Stimulated activated CD8-positive, alpha-beta memory T cell treated with anti-CD3 and anti-CD28 coated beads, Interleukin-7, amount 100 ng/mL, for 24 hours (primary cell): Measurements from ENCODE around the gene TXNDC12.
"Not testable (repeated sequence)": the region's sequence is repeated elsewhere in the genome, so short reads cannot be mapped to it uniquely, and the experiment has no call there.

Experiments used
- DNase-seq: peaks from one replicate; pipeline ENCODE4 v3.0.0-alpha.2; 2020; ENCODE audit warnings: low read depth

TXNDC12 gene

DNA sequence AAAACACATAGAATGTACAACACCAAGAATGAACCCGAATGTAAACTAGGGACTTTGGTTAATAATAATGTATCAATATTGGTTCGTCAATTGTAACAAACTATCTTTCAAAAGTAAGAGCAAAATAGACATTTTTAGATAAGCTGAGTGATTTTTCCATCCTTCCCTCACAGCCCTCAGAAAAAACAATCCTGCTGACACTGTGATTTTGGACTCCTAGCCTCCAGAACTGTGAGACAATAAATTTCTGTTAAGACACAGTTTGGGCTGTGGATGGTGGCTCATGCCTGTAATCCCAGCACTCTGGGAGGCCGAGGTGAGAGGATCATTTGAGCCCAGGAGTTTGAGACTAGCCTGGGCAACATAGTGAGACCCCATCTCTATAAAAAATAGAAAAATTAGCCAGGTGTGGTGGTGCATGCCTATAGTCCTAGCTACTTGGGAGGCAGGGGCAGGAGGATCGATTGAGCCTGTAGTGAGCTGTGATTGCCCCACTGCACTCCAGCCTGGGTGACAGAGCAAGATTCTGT, 9.3 kb downstream of the TXNDC12 start:
- DNase-seq: not testable (repeated sequence)

DNA sequence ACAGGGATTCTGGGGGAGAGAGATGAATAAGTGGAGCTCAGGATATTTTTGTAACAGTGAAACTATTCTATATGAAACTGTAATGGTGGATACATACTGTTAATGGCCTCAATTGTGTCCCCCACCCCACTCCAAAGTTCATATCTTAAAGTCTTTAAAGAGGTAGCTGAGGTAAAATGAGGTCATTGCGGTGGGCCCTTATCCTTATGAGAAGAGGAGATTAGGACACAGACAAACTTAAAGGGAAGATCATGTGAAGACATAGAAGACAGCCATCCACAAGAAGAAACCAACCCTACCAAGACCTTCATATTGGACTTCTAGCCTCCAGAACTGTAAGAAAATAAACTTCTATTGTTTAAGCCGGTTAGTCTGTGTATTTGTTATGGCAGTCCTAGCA, 9.8 kb downstream of the TXNDC12 start:
- no peak for DNase-seq

DNA sequence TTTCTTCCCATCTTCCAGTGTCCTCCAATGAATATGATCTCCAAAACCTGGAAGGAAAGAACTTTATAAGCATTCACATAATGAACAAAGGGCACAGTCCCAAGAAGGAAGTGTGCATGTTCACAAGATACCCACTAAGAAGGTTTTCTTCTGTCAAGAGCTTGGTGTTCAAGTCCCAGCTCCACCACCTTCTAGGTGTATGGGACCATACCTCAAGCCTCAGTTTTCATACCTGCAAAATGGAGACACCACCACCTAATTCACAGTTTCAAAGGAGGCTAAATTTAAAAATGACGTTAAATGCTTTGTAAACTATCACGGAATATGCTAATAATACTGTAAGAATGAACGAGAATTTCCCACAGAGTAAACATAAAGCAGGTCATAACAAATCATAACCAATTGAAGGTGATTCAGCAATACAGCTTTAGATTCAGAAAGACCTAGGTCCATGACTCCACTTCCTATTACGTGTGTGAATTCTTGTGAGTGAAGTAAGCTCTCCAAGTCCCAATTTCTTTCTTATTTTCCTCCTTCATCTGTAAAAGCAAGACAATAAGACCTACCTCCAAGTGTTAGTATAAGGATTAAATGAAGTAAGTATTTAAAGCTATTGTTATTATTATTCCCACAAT, 13.3 kb downstream of the TXNDC12 start:
- no peak for DNase-seq

DNA sequence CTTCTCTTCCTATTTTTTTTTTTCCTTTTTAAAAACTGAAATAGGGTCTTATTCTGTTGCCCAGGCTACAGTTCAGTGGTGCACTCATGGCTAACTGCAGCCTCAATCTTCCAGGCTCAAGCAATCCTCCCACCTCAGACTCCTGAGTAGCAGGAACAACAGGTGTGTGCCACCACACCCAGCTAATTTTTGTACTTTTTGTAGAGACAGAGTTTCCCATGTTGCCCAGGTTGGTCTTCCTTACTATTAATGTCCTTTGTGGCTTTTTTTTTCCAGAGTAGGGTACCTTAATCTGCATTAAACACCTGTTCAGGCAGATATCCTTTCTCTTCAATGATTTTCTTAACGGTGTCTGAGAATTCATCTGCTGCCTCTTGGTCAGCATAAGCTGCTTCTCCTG, 17.1 kb downstream of the TXNDC12 start:
- no peak for DNase-seq

DNA sequence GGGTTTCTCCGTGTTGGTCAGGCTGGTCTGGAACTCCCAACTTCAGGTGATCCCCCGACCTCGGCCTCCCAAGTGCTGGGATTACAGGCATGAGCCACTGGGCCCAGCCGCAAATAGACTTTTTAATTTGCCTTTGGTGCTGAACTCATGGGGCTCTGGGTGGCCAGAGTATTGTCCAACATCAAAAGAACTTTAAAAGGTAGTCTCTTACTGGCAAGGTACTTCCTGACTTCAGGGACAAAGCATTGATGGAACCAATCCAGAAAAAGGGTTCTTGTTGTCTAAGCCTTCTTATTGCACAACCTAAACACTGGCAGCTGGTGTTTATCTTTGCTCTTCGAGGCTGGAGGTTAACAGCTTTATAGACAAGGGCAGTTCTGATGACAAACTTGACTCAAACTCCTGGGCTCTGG, 17.6 kb downstream of the TXNDC12 start:
- DNase-seq: no peak

DNA sequence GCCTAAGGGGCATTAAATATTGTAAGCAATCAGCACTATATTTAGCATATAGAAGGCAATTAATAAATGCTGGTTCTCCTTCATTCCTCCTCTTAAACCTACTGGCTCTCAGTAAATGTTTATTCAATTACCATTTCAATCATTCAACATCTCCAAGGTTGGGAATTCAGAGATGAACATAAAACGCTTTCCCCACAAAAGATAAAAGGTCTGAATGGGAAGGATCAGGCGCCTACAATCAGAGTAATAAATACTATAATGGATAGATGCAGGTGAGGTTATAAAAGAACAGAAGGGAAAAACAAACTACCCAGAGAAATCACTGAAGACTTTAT, 21.0 kb downstream of the TXNDC12 start:
- DNase-seq: no peak

DNA sequence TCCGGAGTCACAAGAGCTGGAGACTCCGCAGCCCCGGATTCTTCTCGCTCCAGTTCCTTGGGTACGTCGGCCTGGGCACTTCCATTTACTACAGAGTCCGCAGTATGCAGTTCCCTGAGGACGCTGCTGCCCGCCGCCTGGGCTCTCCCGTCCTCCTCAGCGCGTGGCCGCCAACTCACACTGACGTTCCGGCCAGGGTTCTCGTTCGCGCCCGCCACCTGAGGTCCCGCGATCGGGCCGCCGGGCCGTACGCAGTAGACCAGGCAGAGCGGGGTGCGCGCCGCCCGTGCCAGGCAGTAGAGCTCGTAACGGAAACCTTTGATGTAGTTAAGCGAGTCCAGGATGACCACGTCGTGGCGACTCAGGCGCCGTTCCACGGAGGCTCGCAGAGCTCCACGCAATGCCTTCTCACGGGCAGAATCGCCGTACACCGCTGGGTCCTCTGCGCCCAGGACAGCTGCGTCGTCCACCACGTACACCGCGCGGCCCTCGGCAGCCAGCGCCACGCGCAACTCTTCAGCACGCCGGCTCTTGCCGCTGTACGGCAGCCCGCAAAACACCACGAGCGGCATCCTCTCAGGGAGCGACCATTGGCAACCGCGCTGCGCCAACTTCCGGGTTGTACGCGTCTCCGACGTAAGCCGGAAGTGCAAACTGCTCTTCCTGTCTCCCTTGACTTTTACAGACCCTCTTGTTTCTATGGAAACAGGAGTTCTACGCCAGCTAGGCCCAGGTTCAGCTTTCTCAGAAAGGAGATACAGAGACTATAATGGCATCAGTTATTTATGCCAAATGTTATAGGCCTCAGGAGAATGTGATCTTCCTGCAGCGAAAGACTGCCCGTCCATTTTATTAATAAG, 21.6 kb downstream of the TXNDC12 start, which contains the start of gene KTI12:
Gene KTI12 (minus strand): TSS at position 621 of the 860 bp plus-strand sequence. CDS start 49 bp downstream, at position 572.
- peak; percentile 65 for DNase-seq

DNA sequence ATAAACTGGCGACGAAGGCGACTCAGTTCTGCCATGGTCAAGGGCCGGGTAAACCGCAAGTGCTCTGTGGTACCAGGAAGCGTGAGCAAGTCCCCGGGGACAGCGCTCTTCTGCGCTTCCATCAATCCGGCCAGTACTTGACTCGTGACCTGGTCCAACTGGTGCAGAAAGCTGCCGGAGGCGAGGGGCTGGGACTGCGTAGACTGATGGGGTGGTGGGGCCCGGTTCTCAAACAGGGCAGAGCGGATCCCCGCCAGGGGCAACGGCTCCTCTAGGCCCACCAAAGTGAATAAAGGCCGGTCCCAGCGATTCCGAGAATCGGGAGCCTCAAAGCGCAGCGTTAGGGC, 22.2 kb downstream of the TXNDC12 start:
- DNase-seq: no peak

DNA sequence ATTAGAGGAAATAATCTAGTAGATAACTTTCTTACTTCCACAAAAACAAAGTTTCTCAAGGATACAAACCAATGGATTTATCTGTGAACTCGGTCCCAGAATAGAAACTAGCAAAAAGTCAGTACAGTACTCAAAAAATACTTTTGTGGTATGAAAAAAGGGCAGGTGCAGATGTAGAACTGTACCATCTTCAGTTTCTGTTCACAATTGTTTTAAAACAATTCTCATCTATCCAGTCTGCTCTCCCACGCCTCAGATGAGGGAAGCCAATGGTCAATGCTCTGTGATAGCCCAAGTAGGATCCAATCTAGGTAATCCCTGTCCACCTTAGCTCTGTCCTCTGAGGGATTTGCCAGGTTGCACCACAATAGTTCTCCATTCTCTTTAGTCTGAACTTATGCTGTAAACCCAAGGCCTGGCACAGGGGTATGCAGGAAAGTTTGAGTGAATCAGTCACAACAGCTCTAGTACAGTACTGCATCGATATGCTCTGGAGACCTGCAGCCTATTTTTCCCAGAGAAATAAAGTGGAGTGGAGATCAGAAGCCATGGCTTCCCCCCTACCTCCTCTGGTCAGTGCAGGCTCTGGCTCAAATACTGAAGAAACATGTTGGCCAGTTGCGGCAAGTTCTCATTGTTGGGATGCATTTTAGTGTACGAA, 22.7 kb downstream of the TXNDC12 start:
- no peak for DNase-seq

DNA sequence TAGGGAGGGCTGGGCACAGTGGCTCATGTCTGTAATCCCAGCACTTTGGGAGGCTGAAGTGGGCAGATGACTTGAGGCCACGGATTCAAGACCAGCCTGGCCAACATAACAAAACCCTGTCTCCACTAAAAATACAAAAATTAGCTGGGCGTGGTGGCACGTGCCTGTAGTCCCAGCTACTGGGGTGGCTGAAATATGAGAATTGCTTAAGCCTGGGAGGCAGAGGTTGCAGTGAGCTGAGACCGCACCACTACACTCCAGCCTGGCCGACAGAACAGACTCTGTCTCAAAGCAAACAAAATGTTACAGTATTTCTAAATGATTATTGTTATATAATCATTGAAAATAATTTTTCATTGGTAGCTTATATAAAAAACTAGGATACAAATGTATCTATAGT, 26.2 kb downstream of the TXNDC12 start:
- DNase-seq: not testable (repeated sequence)

DNA sequence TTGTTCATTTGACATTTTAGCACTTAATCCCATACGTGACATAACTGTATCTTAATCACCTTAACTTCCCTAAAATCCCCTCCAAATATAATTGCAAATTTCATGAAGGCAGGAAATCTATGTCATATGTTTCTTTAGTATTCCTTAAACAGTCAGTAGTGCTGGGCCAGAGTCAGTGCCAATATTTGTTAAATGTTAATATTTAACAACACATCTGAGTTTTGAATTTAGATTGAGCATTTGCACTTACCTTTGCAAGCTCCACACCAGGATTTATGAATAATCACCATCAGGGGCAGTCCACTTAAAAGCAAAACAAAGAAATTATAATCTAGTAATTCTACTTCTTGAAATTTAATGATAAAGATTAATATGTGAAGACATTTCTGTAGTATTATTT, 26.7 kb downstream of the TXNDC12 start:
- no peak for DNase-seq

DNA sequence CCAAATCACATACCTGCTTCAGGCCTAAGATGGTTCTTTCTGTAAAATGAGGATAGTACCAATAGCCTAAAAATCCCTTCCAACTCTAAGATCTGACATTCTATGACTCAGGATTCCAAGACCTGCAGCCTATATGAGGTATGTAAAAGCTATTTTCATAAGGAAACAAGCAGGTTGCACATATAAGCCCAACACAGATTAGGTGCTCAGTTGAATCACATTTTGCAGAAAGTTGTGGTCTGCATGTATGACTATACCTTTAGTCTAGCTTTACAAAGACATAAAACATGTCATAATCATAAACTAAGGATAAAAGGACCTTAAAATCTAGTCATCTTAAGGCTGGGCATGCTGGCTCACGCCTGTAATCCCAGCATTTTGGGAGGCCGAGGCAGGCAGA, 28.7 kb downstream of the TXNDC12 start:
- DNase-seq: no peak

DNA sequence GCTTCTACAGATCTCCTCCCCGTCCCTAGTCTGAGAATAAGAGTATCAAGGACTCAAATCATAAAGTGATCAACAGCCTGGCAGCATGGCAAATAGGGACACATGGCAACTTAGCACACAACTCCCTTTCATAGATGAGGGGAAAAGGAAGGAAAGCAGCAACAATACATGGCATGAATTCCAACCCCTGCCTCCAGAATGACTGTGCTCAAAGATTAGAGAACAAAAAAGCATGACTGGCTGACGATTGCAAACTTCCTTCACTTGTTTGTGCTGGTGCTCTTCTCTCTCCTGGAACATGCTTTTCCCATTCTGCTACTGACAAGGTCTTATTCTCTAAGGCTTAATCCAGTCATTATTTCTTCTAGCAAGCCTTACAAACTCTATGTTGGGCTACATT, 32.9 kb downstream of the TXNDC12 start:
- DNase-seq: no peak

DNA sequence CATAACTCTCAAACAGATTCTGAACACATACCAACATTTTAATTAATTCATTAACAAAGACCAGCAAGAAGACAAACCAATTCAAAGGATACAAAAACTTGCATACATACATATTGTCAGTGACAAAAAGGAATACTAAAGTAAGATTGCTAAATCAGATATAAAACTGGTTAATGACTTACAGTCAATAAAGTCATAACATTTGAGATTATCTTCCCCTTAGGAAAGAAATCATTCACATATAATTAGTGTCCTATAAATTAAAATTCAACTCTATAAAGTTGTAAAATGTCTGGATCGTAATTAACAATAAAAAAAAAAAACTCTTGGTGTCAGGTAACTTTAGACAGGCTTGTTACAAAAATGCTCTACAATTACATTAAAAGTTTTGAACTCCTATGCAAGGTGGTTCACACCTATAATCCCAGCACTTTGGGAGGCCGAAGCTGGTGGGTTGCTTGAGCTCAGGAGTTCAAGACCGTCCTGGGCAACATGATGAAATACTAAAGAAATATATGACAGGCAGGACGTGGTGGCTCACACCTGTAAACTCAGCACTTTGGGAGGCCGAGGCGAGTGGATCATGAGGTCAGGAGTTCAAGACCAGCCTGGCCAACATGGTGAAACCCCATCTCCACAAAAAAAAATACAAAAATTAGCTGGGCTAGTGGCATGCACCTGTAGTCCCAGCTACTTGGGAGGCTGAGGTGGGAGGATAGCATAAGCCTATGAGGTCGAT, 46.8 kb downstream of the TXNDC12 start:
- no peak for DNase-seq

DNA sequence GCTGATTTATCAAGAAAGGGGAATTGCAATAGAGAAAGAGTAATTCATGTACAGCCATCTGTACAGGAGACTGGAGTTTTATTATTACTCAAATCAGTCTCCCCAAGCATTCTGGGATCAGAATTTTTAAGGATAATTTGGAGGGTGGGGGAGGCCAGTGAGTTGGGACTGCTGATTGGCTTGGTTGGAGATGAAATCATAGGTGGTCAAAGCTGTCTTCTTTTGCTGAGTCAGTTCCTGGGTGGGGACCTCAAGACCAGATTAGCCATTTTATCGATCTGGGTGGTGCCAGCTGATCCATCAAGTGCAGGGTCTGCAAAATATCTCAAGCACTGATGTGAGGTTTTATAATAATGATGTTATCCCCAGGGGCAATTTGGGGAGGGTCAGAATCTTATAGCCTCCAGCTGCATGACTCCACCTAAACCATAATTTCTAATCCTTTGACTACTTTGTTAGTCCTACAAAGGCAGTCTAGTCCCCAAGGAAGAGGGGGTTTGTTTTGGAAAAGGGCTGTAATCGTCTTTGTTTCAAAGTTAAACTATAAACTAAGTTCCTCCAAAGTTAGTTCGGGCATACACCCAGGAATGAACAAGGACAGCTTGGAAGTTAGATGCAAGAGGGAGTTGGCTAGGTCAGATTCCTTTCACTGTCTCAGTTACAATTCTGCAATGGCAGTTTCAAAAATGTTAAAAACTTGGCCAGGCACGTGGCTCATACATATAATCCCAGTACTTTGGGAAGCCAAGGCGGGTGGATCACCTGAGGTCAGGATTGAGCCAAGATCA, 47.6 kb downstream of the TXNDC12 start:
- no peak for DNase-seq

DNA sequence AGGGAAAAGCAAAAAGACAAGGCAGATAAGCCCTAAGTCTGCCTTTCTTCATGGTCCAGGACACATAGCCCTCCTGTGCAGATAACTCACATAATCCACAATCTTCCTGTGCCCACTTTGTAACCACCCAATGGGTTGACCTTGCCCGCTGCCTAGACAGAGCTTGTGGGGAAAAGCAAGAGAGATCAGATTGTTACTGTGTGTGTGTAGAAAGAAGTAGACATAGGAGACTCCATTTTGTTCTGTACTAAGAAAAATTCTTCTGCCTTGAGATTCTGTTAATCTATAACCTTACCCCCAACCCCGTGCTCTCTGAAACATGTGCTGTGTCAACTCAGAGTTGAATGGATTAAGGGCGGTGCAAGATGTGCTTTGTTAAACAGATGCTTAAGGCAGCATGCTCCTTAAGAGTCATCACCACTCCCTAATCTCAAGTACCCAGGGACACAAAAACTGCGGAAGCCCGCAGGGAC, 48.9 kb downstream of the TXNDC12 start:
- not testable (repeated sequence) for DNase-seq

DNA sequence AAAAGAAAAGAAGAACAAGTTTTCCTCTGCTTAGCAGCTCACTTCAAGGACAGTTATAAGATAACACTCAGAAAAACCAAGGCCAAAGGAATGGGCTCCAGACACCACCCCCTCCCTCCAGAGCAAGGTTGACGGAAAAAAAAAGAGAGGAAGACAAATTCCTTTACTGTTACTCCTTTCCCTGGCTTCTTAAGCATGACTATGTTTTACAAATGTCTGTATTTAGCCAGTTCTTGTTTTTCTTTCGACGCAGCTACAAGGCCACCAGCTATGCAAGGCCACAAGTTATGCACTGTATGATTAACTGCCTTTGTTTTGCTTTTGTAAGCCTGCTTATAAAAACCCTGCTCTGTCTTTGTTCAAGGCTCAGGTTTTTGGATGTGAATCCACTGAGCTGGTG, 49.4 kb downstream of the TXNDC12 start:
- DNase-seq: not testable (repeated sequence)

DNA sequence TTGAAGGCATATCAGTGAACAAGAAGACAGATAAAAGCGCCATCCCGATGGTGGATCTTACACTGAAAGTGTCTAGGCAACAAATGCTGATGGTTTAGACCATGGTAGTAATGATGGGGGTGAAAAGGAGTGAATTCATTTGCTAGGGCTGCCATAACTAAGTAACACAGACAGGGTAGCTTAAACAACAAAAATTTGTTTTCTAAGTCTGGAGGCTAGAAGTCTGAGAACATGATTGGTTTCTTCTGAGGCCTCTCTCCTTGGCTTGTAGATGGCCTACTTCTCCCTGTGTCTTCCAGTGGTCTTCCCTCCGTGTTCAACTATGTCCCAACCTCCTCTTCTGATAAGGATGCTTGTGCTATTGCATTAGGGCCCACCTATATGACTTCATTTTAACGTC, 51.1 kb downstream of the TXNDC12 start:
- no peak for DNase-seq

DNA sequence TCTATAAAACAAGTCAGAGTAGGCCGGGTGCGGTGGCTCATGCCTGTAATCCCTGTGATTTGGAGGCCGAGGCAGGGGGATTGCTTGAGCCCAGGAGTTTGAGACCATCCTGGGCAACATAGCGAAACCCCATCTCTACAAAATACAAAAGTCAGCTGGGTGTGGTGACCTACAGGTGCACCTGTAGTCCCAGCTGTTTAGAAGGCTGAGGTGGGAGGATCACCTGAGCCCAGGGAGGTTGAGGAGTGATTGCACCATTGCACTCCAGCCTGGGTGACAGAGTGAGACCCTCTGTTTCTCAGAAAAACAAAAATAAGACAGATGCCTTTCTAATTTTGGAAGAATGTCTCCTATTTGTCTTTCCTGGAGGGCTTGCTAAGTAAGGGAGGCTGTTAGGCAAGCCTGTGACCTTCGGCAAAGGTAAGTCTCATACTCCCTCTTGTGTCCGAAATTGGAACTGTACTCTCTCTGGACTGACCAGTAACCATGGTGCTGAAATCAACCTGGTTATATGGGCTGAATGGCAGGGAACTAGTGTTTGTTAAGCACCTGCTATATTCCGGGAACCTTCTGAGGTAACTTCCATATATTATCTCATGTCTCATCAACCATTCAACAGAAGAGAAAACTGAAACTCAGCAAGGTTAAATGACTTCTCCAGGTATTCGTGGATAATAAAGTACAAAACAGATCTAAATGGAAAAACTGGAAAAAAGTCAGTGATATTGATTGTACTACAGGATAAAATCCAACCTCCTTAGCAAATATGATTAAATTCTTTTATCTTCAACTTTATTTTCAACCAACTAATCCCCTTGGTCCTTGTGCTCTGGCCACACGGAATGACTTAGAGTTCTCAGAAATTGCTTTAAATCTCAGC, 52.7 kb downstream of the TXNDC12 start:
- no peak for DNase-seq

DNA sequence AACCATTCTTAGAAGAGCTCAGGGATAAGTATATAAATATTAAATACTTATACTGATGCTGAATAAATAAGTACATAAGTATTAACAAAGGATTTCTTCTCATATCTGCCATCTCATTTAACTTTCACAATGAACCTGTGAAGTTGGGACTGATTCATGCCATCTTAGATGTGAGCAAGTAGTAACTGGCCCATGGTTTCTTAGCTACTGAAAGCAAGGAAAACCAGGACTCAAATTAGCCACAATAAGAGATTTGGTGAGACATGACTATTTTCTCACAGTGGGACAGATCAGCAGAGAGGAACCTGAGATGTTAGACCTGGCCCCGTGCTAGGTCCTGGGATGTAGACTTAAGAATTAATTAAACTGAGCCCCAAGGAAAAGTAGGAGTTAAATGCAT, 56.3 kb downstream of the TXNDC12 start:
- no peak for DNase-seq
